ENCODE data around the gene TTC3.

DNA sequence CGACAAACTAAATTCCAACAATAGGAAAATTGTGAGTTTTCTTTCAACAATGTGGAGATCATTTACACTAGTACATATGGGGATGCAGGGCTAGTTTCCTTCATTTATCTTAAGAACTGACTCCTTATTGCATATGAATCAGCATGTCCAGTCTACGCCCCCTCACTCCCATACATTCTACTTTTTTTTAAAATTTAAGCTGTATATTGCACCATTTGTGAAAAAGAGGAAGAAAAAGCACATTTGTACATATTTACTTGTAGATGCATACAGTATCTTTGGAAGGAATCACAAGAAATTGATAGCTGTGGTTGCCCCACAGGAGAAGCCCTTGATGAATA, 178.2 kb downstream of the TTC3 start:
- TF ChIP-seq, protein P1, sequence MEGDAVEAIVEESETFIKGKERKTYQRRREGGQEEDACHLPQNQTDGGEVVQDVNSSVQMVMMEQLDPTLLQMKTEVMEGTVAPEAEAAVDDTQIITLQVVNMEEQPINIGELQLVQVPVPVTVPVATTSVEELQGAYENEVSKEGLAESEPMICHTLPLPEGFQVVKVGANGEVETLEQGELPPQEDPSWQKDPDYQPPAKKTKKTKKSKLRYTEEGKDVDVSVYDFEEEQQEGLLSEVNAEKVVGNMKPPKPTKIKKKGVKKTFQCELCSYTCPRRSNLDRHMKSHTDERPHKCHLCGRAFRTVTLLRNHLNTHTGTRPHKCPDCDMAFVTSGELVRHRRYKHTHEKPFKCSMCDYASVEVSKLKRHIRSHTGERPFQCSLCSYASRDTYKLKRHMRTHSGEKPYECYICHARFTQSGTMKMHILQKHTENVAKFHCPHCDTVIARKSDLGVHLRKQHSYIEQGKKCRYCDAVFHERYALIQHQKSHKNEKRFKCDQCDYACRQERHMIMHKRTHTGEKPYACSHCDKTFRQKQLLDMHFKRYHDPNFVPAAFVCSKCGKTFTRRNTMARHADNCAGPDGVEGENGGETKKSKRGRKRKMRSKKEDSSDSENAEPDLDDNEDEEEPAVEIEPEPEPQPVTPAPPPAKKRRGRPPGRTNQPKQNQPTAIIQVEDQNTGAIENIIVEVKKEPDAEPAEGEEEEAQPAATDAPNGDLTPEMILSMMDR (IDR thresholded peaks at IDR 0.05): no peak
- TF ChIP-seq POLR2A (IDR thresholded peaks at IDR 0.05): no peak
